Parathyroid adenoma (tissue), 2 donors: Measurements from ENCODE around the gene SIRPB2.
A peak's percentile ranks its signal among the peaks of the same experiment; 100 is the strongest.

Experiments
- H2AFZ ChIP-seq: fragments of 300-600 bp; sonication (generic); one replicate; pipeline ENCODE4 v1.7.0; 2017; ENCODE audit warnings: antibody characterized with exemption, mild to moderate bottlenecking
- H3K27ac ChIP-seq: fragments of 300-600 bp; sonication (generic); one replicate; pipeline ENCODE4 v1.7.0; 2017
- H3K27me3 ChIP-seq: fragments of 300-600 bp; sonication (generic); one replicate; pipeline ENCODE4 v1.7.0; 2017; ENCODE audit warnings: low read length; ENCODE audit not compliant: control insufficient read depth, insufficient read depth
- H3K36me3 ChIP-seq: fragments of 300-600 bp; sonication (generic); one replicate; pipeline ENCODE4 v1.7.0; 2017; ENCODE audit warnings: low read length; ENCODE audit not compliant: control insufficient read depth, insufficient read depth
- H3K4me1 ChIP-seq: fragments of 300-600 bp; sonication (generic); one replicate; pipeline ENCODE4 v1.7.0; 2017; ENCODE audit warnings: control low read depth
- H3K4me2 ChIP-seq: fragments of 300-600 bp; sonication (generic); one replicate; pipeline ENCODE4 v1.7.0; 2017; ENCODE audit warnings: low read length
- H3K4me3 ChIP-seq: fragments of 300-600 bp; sonication (generic); one replicate; pipeline ENCODE4 v1.7.0; 2017; ENCODE audit warnings: low read depth, low read length
- H3K79me2 ChIP-seq: fragments of 300-600 bp; sonication (generic); one replicate; pipeline ENCODE4 v1.7.0; 2017; ENCODE audit warnings: control low read depth
- H3K9ac ChIP-seq: fragments of 300-600 bp; sonication (generic); one replicate; pipeline ENCODE4 v1.7.0; 2017; ENCODE audit warnings: mild to moderate bottlenecking
- H3K9me3 ChIP-seq: fragments of 300-600 bp; sonication (generic); one replicate; pipeline ENCODE4 v1.7.0; 2017; ENCODE audit warnings: low read length; ENCODE audit not compliant: control insufficient read depth
- CTCF ChIP-seq: fragments of 300-600 bp; sonication (generic); IDR thresholded peaks from one replicate; pipeline ENCODE4 v1.7.0; 2017; ENCODE audit warnings: antibody characterized with exemption, mild to moderate bottlenecking
- donor health status: primary hyperparathyroidism.

Gene SIRPB2

GRCh38 chr20:1440024-1440423 lies 51.2 kb downstream of the SIRPB2 start:
- no peaks in the 10 kb centered on the region for H3K79me2 ChIP-seq
- no peak overlapping the region for H3K9ac ChIP-seq
- no peak overlapping the region for H3K4me3 ChIP-seq
- H3K4me2 ChIP-seq = no peak overlapping the region
- TF ChIP-seq CTCF = no peak
- no peaks in the 10 kb centered on the region for H3K27me3 ChIP-seq
- H3K4me1 ChIP-seq = no peaks in the 10 kb centered on the region
- H3K27ac ChIP-seq = no peak overlapping the region
- H3K9me3 ChIP-seq = no peaks in the 10 kb centered on the region
- no peaks in the 10 kb centered on the region for H3K36me3 ChIP-seq
- no peak overlapping the region for H2AFZ ChIP-seq

GRCh38 chr20:1438361-1438760 lies 52.9 kb downstream of the SIRPB2 start:
- Histone ChIP-seq H3K4me3 (no peak overlapping the region), H3K9me3 (no peaks in the 10 kb centered on the region), H3K4me2 (no peak overlapping the region), H3K27me3 (no peaks in the 10 kb centered on the region), H3K4me1 (no peaks in the 10 kb centered on the region), H3K36me3 (no peaks in the 10 kb centered on the region), H3K79me2 (no peaks in the 10 kb centered on the region), H2AFZ (no peak overlapping the region), H3K9ac (no peak overlapping the region), H3K27ac (no peak overlapping the region)
- TF ChIP-seq CTCF = no peak

GRCh38 chr20:1437235-1437904 lies 53.9 kb downstream of the SIRPB2 start:
- Histone ChIP-seq H3K4me2 (no peak overlapping the region), H3K27ac (no peak overlapping the region), H3K27me3 (no peaks in the 10 kb centered on the region), H3K4me3 (no peak overlapping the region), H3K9me3 (no peaks in the 10 kb centered on the region), H2AFZ (no peak overlapping the region), H3K9ac (no peak overlapping the region), H3K79me2 (no peaks in the 10 kb centered on the region), H3K4me1 (no peaks in the 10 kb centered on the region), H3K36me3 (no peaks in the 10 kb centered on the region)
- peak; percentile 85 for TF ChIP-seq CTCF

GRCh38 chr20:1436263-1436662 lies 55.0 kb downstream of the SIRPB2 start:
- no peak overlapping the region for H3K27ac ChIP-seq
- H3K27me3 ChIP-seq = no peaks in the 10 kb centered on the region
- no peak overlapping the region for H3K4me2 ChIP-seq
- no peak overlapping the region for H2AFZ ChIP-seq
- no peak for TF ChIP-seq CTCF
- H3K4me1 ChIP-seq = no peaks in the 10 kb centered on the region
- H3K79me2 ChIP-seq = no peaks in the 10 kb centered on the region
- no peaks in the 10 kb centered on the region for H3K9me3 ChIP-seq
- H3K36me3 ChIP-seq = no peaks in the 10 kb centered on the region
- H3K9ac ChIP-seq = no peak overlapping the region
- H3K4me3 ChIP-seq = no peak overlapping the region

GRCh38 chr20:1435337-1435699 lies 55.9 kb downstream of the SIRPB2 start:
- TF ChIP-seq CTCF = no peak
- Histone ChIP-seq H3K9me3 (no peaks in the 10 kb centered on the region), H3K27ac (no peak overlapping the region), H3K4me3 (no peak overlapping the region), H3K36me3 (no peaks in the 10 kb centered on the region), H3K4me1 (no peaks in the 10 kb centered on the region), H3K4me2 (no peak overlapping the region), H2AFZ (no peak overlapping the region), H3K9ac (no peak overlapping the region), H3K79me2 (no peaks in the 10 kb centered on the region), H3K27me3 (no peaks in the 10 kb centered on the region)
